HK-2 (cell line): ENCODE measurements around the gene HCFC1R1.

ENCODE experiments used
- DNase-seq: peaks from one replicate; pipeline ENCODE4 v3.0.0-alpha.2; 2018; ENCODE audit not compliant: unreplicated experiment

The HCFC1R1 gene

GRCh38 chr16:2976201-2976600, 47.5 kb downstream of the HCFC1R1 start:
- DNase-seq: no peak

GRCh38 chr16:2975161-2975795, 48.5 kb downstream of the HCFC1R1 start:
- DNase-seq: no peak

- DNase-seq: no peak
Measured at GRCh38 chr16:2974319-2975056, 49.3 kb downstream of the HCFC1R1 start.

GRCh38 chr16:2973605-2974318, 50.0 kb downstream of the HCFC1R1 start:
- no peak for DNase-seq

GRCh38 chr16:2973093-2973492, 50.6 kb downstream of the HCFC1R1 start:
- no peak for DNase-seq
